H1 (cell line): Measurements from ENCODE around the gene PRSS36. TPM values are rescaled to one million over a fixed set of nuclear protein-coding genes. Genes with fewer than 3 reads are reported as not detected.

Experiments
- CTCF ChIA-PET: fragments of 300-600 bp; sonication (Branson Sonifier 250); formaldehyde crosslinking; loops from one replicate; lab custom pipeline; 2021; ENCODE audit not compliant: partially characterized antibody; lab: Charles Lee
- POLR2A ChIA-PET: fragments of 300-600 bp; sonication (Branson Sonifier 250); formaldehyde crosslinking; loops from one replicate; lab custom pipeline; 2021; ENCODE audit warnings: inconsistent platforms; ENCODE audit not compliant: partially characterized antibody; lab: Charles Lee
- DNase-seq, 2 experiments: peaks; one replicate each; pipeline versions ENCODE4 v3.0.0 to v3.0.0-alpha.2; 2010 to 2022; ENCODE audit warnings: low spot score in 2 of 2, low read depth in 1 of 2, mixed read lengths in 1 of 2
- FAIRE-seq: peaks from 2 replicates; lab custom pipeline; 2011; peaks lifted over from hg19 to GRCh38; lab: Jason Lieb, UNC
- H2AFZ ChIP-seq: 2 replicates; pipeline ENCODE4 v1.8.1; 2012; ENCODE audit warnings: low read length, inconsistent platforms
- H2AK5ac ChIP-seq: 2 replicates; pipeline ENCODE4 v1.6.1; 2013; ENCODE audit warnings: low read depth, low read length
- H2BK120ac ChIP-seq: replicated peaks from 2 replicates; pipeline ENCODE3; 2013; ENCODE audit warnings: low read depth, low read length, inconsistent platforms
- H2BK12ac ChIP-seq: 2 replicates; pipeline ENCODE4 v1.6.1; 2013; ENCODE audit warnings: low read depth, low read length
- H2BK15ac ChIP-seq: 2 replicates; pipeline ENCODE4 v1.6.1; 2013; ENCODE audit warnings: low read length
- H2BK20ac ChIP-seq: 2 replicates; pipeline ENCODE4 v1.6.1; 2013; ENCODE audit warnings: low read length
- H2BK5ac ChIP-seq: 2 replicates; pipeline ENCODE4 v1.6.1; 2013; ENCODE audit warnings: low read depth, low read length
- H3K14ac ChIP-seq: 2 replicates; pipeline ENCODE4 v1.6.1; 2013; ENCODE audit warnings: inconsistent platforms; ENCODE audit not compliant: insufficient read length
- H3K18ac ChIP-seq: 2 replicates; pipeline ENCODE4 v1.6.1; 2013; ENCODE audit warnings: low read length; ENCODE audit errors: extremely low read depth
- H3K23ac ChIP-seq: 2 replicates; pipeline ENCODE4 v1.6.1; 2013; ENCODE audit warnings: inconsistent platforms; ENCODE audit not compliant: insufficient read length
- H3K23me2 ChIP-seq: 2 replicates; pipeline ENCODE4 v1.6.1; 2013; ENCODE audit warnings: low read depth, low read length
- H3K27ac ChIP-seq: 2 replicates; pipeline ENCODE4 v1.6.1; 2011; ENCODE audit warnings: low read depth, low read length, inconsistent platforms
- H3K27me3 ChIP-seq, 4 experiments: replicated peaks in 1 of 4; 1 replicate in 1 of 4; 2 replicates in 3 of 4; pipeline versions ENCODE4 v1.6.1 to v1.8.1; 2011 to 2013; ENCODE audit warnings: low read length in 3 of 4, mild to moderate bottlenecking in 3 of 4, inconsistent platforms in 2 of 4, mixed read lengths in 2 of 4, moderate library complexity in 1 of 4; ENCODE audit not compliant: control insufficient read depth in 3 of 4, insufficient read depth in 3 of 4; ENCODE audit errors: extremely low read depth in 1 of 4
- H3K36me3 ChIP-seq, 4 experiments: 2 replicates each; pipeline versions ENCODE4 v1.6.1 to v1.8.1; 2011 to 2013; ENCODE audit warnings: mild to moderate bottlenecking in 4 of 4, low read length in 3 of 4, moderate library complexity in 2 of 4, control low read depth in 1 of 4, inconsistent platforms in 1 of 4; ENCODE audit not compliant: insufficient read depth in 4 of 4, control insufficient read depth in 2 of 4
- H3K4ac ChIP-seq: replicated peaks from 2 replicates; pipeline ENCODE3; 2013; ENCODE audit warnings: low read length, low read depth, mixed read lengths, inconsistent platforms; ENCODE audit not compliant: insufficient read length
- H3K4me1 ChIP-seq, 4 experiments: replicated peaks in 1 of 4; 1 replicate in 1 of 4; 2 replicates in 3 of 4; pipeline versions ENCODE4 v1.6.1 to v1.8.1; 2011 to 2013; ENCODE audit warnings: low read length in 3 of 4, inconsistent platforms in 2 of 4, mixed read lengths in 1 of 4; ENCODE audit not compliant: insufficient read depth in 4 of 4, control insufficient read depth in 3 of 4
- H3K4me2 ChIP-seq, 2 experiments: 2 replicates each; pipeline versions ENCODE4 v1.6.1 to v1.8.1; 2011 to 2013; ENCODE audit warnings: low read depth in 2 of 2, low read length in 2 of 2, control low read depth in 1 of 2, inconsistent platforms in 1 of 2, mild to moderate bottlenecking in 1 of 2; ENCODE audit not compliant: insufficient read depth in 1 of 2
- H3K4me3 ChIP-seq, 4 experiments: fragments of 200-600, 300-600 bp in 1 of 4; sonication (generic), shearing (Covaris generic), sonication (Bioruptor Twin) in 1 of 4; 2 replicates each; pipeline versions ENCODE4 v1.5.1 to v1.8.1; 2011 to 2016; ENCODE audit warnings: low read length in 4 of 4, low read depth in 3 of 4, control low read depth in 2 of 4, inconsistent platforms in 2 of 4, mild to moderate bottlenecking in 2 of 4, mixed read lengths in 1 of 4, moderate library complexity in 1 of 4; ENCODE audit not compliant: insufficient read depth in 2 of 4; ENCODE audit errors: extremely low read depth in 1 of 4
- H3K56ac ChIP-seq: replicated peaks from 2 replicates; pipeline ENCODE3; 2013; ENCODE audit warnings: low read depth, mild to moderate bottlenecking, mixed read lengths, low read length, inconsistent platforms; ENCODE audit not compliant: insufficient read length
- H3K79me1 ChIP-seq: 2 replicates; pipeline ENCODE4 v1.6.1; 2013; ENCODE audit warnings: low read depth, low read length, control low read depth
- H3K79me2 ChIP-seq, 2 experiments: 2 replicates each; pipeline versions ENCODE4 v1.6.1 to v1.8.1; 2012 to 2013; ENCODE audit warnings: low read length in 2 of 2, mild to moderate bottlenecking in 2 of 2, inconsistent platforms in 1 of 2; ENCODE audit not compliant: insufficient read depth in 2 of 2, control insufficient read depth in 1 of 2
- H3K9ac ChIP-seq, 4 experiments: replicated peaks in 1 of 4; 1 replicate in 1 of 4; 2 replicates in 3 of 4; pipeline versions ENCODE4 v1.6.1 to v1.8.1; 2011 to 2013; ENCODE audit warnings: low read depth in 3 of 4, low read length in 3 of 4, control low read depth in 2 of 4, mild to moderate bottlenecking in 2 of 4, moderate library complexity in 2 of 4, inconsistent platforms in 1 of 4; ENCODE audit errors: extremely low read depth in 1 of 4
- H3K9me3 ChIP-seq, 2 experiments: 2 replicates each; pipeline versions ENCODE4 v1.6.1 to v1.8.1; 2012 to 2013; ENCODE audit warnings: mild to moderate bottlenecking in 2 of 2, moderate library complexity in 2 of 2, control low read depth in 1 of 2, inconsistent platforms in 1 of 2, low read depth in 1 of 2, low read length in 1 of 2, mixed read lengths in 1 of 2; ENCODE audit not compliant: insufficient read depth in 2 of 2
- H4K20me1 ChIP-seq, 2 experiments: replicated peaks in 1 of 2; 2 replicates each; pipeline versions ENCODE3 to v1.8.1; 2011 to 2013; ENCODE audit warnings: inconsistent platforms in 2 of 2, low read length in 2 of 2, mild to moderate bottlenecking in 1 of 2; ENCODE audit not compliant: insufficient read depth in 2 of 2, control insufficient read depth in 1 of 2
- H4K5ac ChIP-seq: 2 replicates; pipeline ENCODE4 v1.6.1; 2013; ENCODE audit warnings: low read length, low read depth, mixed read lengths, inconsistent platforms; ENCODE audit not compliant: insufficient read length
- H4K8ac ChIP-seq: 2 replicates; pipeline ENCODE4 v1.8.0; 2013; ENCODE audit warnings: mild to moderate bottlenecking, moderate library complexity, low read length, inconsistent platforms; ENCODE audit not compliant: insufficient read depth; ENCODE audit errors: extremely low read depth
- H4K91ac ChIP-seq: replicated peaks from 2 replicates; pipeline ENCODE3; 2013; ENCODE audit warnings: low read length, mixed read lengths, inconsistent platforms; ENCODE audit not compliant: insufficient read length
- KDM5A ChIP-seq: fragments of 200-600 bp; IDR thresholded peaks from 2 replicates; pipeline ENCODE4 v1.7.1; 2012; ENCODE audit warnings: mild to moderate bottlenecking, low read length, inconsistent platforms, mixed read lengths
- TCF12 ChIP-seq: IDR thresholded peaks from 2 replicates; pipeline ENCODE4 v1.6.1; 2011; ENCODE audit warnings: low read depth, mild to moderate bottlenecking, low read length
- WGBS, 2 experiments: shearing (Covaris generic) in 1 of 2; methylation state at CpG; one replicate each; pipeline versions ENCODE4 v1.1.6 to v1.1.7; 2013 to 2015; ENCODE audit warnings: low lambda C conversion rate in 2 of 2, mixed read lengths in 2 of 2, inconsistent platforms in 1 of 2, low coverage in 1 of 2, missing lambda C conversion rate in 1 of 2; ENCODE audit not compliant: insufficient replicate concordance in 2 of 2, insufficient coverage in 1 of 2, insufficient read length in 1 of 2; ENCODE audit errors: extremely low coverage in 1 of 2, missing lambda C conversion rate in 1 of 2; 5-methylcytosine and 5-hydroxymethylcytosine counted together
- polyA plus RNA-seq, 7 experiments: library from polyadenylated mRNA; depleted of rRNA in 3 of 7; stranded (reverse) in 5 of 7; unstranded in 2 of 7; fragments of >200 nt in 5 of 7; fragments of 200-250 nt in 2 of 7; gene quantifications; 1 replicate in 5 of 7; 2 replicates in 1 of 7; 4 replicates in 1 of 7; pipeline versions ENCODE4 v1.2.1 to v1.2.3, GENCODE V29; 2011 to 2013; ENCODE audit warnings: missing spikeins in 2 of 7, mixed read lengths in 2 of 7
- total RNA-seq: library from RNA; stranded (reverse); fragmentation: NEBNext Ultra II Directional; extraction: Animal tissue kit (Norgen Biotek cat#: 25700); gene quantifications from 2 replicates; pipeline ENCODE4 v1.2.1, GENCODE V29; 2021

PRSS36 gene
- total and polyA plus RNA-seq, 2 of the 8 experiments (the other 6 are each of a cell fraction or from before 2014, with no cell fraction given), result 1.3 to 1.9 TPM

DNA sequence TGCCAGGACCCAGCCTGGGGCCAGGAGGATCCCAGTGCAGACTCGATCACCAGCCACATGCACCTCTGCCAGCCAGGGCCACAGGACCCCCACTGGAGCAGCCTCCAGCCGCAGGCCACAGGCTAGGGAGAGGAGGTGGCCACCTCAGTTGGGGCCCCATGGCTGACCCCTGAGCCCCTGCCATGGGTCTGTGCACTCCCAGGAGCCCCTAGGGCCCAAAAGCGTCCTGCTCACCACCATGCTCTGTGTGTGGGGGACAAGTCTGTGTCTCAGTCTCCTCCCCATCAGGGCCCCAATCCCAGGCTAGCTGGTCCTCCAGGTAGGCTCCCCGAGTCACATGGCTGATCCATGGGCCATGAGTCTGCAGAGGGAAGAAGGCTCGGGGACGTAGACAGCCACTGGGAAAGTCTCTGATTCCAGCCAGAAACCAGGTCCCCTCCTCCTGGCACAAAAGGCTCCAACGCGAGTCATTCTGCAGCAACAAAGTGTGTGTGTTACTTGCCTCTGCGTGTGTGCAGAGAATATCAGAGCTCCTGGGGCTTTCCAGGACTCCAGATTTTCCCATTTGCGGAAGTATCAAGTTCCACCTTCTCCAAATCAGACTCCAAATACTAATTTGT is 8.3 kb downstream of the PRSS36 start:
- no peak for FAIRE-seq
- Histone ChIP-seq H4K5ac (peak overlapping the region; percentile 81), H3K4ac (peak overlapping the region; percentile 74), H2BK5ac (peak overlapping the region; percentile 58; the same call in 1 of the 2 replicates), H4K8ac (peak overlapping the region; percentile 7; the same call in 1 of the 2 replicates), H3K79me2 (no peaks in the 10 kb centered on the region), H2AK5ac (peak overlapping the region; percentile 85; the same call in 1 of the 2 replicates), H2BK20ac (peak overlapping the region; percentile 87), H3K79me1 (no peaks in the 10 kb centered on the region), H3K23me2 (peaks cover 3% of the 10 kb centered on the region; the same call in 1 of the 2 replicates), H3K18ac (peak overlapping the region; percentile 78; the same call in 1 of the 2 replicates), H3K4me1 (peaks cover 5 to 26% (median 22%) of the 10 kb centered on the region in 4 experiments), H2BK12ac (peak overlapping the region; percentile 94), H4K91ac (peak overlapping the region; percentile 96), H3K36me3 (no peaks in the 10 kb centered on the region), H3K27ac (peak overlapping the region; percentile 48; the same call in 1 of the 2 replicates), H4K20me1 (no peaks in the 10 kb centered on the region), H3K14ac (no peak overlapping the region), H2AFZ (no peak overlapping the region), H2BK15ac (peak overlapping the region; percentile 99; the same call in 1 of the 2 replicates), H2BK120ac (peak overlapping the region; percentile 47), H3K27me3 (peaks cover 1 to 13% (median 9%) of the 10 kb centered on the region in 4 experiments; a peak in 5 of 7 replicates), H3K4me2 (peak overlapping the region; percentile 51 to 53; a peak in 3 of 4 replicates), H3K9me3 (no peaks in the 10 kb centered on the region), H3K56ac (peak overlapping the region; percentile 36), H3K23ac (no peak overlapping the region), H3K9ac (no peak overlapping the region), H3K4me3 (peak overlapping the region in 3 of 4 experiments; percentile 20 to 42 (median 29); a peak in 5 of 8 replicates)
- ChIA-PET POLR2A (interaction anchor here (0.6 to 34.9 kb wide), 10 partner anchors 20 to 188 kb away, joined by 3 to 713 read pairs (median 4); partner anchors contain the start of genes BCKDK, FUS, HSD3B7 and KAT8), CTCF (interaction anchor here (0.5 to 8.1 kb wide), 25 partner anchors 9 to 242 kb away, joined by 3 to 56 read pairs (median 5); partner anchors contain the start of genes BCKDK, HSD3B7, KAT8 and PYCARD)
- WGBS, 2 experiments, result 63% methylated on average over 10 of the region's 10 CpGs; no CpG with 5 or more reads in 1 of the 2 experiments
- no peak for TF ChIP-seq TCF12
- TF ChIP-seq KDM5A, result no peak
- no peak for DNase-seq
